ENCODE measurements around the gene TMEM165.
"Not testable (repeated sequence)": the region's sequence is repeated elsewhere in the genome, so short reads cannot be mapped to it uniquely, and the experiment has no call there.

Gene TMEM165

DNA sequence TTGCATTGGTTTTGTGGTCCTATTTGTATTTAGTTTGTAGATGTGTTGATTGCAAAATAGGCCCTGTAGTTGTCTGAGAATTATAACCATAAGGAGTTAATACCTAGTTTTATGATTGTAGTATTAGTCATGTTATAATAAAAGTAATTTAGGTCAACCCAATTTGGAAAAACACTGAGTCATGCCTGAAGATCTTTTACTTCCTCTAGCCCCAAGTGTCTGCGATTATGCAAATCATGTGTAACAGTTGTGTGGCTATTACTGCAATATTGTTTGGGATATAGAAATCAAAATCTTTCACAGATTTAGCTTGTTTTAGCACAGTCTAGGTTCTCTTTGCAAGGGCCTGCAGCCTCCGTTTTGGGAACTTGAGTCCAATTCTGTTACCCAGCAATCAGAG, 37.1 kb upstream of the TMEM165 start:
- in situ Hi-C loops (cut with MboI; ENCODE audit: low sequenced_read_pairs, unreplicated experiment): no loop called here
- TF ChIP-seq CTCF (IDR thresholded peaks at IDR 0.05; ENCODE audit: borderline replicate concordance, control extremely low read depth, extremely low read depth, insufficient read depth, missing control alignments): no peak
- peak; percentile 57 for DNase-seq (ENCODE audit: low spot score)

DNA sequence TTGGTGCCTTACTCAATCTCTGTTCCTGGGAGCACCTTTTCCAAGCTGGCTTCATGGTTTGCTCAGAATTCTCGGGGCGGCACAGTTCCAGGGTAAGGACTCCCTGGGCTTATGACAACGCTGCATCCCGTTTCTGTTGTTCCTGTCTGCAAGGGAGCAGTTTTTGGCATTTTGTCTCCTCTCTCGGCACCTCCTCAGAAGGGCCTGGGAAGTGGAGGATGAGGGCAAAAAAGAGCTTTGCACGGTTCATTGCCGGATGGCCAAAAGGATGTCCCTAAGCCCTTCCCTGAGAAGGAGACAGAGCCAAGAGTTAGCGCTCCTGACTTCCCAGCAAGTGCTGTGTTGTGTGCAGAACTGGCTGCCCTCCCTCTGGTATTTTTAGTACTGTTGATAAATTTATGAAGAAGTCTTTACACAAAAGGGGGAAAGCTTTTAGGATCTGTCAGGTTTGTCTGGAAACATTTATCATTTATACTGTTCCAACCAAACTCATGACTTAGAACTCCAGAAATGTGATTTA, 36.3 kb upstream of the TMEM165 start:
- in situ Hi-C loops (cut with MboI; ENCODE audit: low sequenced_read_pairs, unreplicated experiment): no loop called here
- no peak for TF ChIP-seq CTCF (IDR thresholded peaks at IDR 0.05; ENCODE audit: borderline replicate concordance, control extremely low read depth, extremely low read depth, insufficient read depth, missing control alignments)
- DNase-seq (ENCODE audit: low spot score): no peak

- DNase-seq (ENCODE audit: low spot score); in situ Hi-C loops (cut with MboI; ENCODE audit: low sequenced_read_pairs, unreplicated experiment): not testable (repeated sequence)
Measured at GRCh38 chr4:55362938-55363337, 32.8 kb upstream of the TMEM165 start.

DNA sequence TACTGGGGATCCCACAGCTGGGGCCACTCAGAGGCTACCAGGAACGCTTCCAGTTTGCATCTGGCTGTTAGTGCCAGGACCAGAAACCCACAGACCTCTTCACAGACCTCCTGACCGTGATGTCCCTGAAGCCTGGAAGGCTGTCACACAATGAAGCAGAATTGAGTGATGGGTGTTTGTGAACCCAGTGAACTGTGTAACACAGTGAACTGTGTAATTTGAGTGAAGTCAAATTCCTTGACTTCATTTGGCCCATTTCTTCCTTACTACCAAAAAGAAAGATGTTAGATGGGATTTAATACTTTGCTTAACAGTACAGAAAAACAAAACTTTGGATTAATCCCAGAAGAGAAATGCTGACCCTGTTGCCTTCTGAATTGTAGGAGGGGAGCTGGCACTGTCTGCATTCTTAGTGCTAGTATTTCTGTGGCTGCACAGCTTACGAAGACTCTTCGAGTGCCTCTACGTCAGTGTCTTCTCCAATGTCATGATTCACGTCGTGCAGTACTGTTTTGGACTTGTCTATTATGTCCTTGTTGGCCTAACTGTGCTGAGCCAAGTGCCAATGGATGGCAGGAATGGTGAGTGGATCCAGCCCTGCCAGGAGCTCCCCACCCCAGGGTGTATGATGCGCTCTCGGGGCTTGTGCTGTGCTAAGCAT, 31.9 kb upstream of the TMEM165 start:
- in situ Hi-C loops (cut with MboI; ENCODE audit: low sequenced_read_pairs, unreplicated experiment): no loop called here

GRCh38 chr4:55364691-55365344, 30.9 kb upstream of the TMEM165 start:
- DNase-seq (ENCODE audit: low spot score): no peak
- in situ Hi-C loops (cut with MboI; ENCODE audit: low sequenced_read_pairs, unreplicated experiment): no loop called here
- TF ChIP-seq CTCF (IDR thresholded peaks at IDR 0.05; ENCODE audit: borderline replicate concordance, control extremely low read depth, extremely low read depth, insufficient read depth, missing control alignments): no peak

More for the DNA sequence above, 31.9 kb upstream of the TMEM165 start:
- TF ChIP-seq CTCF (IDR thresholded peaks at IDR 0.05; ENCODE audit: borderline replicate concordance, control extremely low read depth, extremely low read depth, insufficient read depth, missing control alignments): no peak
- DNase-seq (ENCODE audit: low spot score): no peak

- no peak for TF ChIP-seq CTCF (IDR thresholded peaks at IDR 0.05; ENCODE audit: borderline replicate concordance, control extremely low read depth, extremely low read depth, insufficient read depth, missing control alignments)
- in situ Hi-C loops (cut with MboI; ENCODE audit: low sequenced_read_pairs, unreplicated experiment): no loop called here
Measured at GRCh38 chr4:55365345-55365728, 30.4 kb upstream of the TMEM165 start.

GRCh38 chr4:55366621-55367020, 29.1 kb upstream of the TMEM165 start:
- no peak for TF ChIP-seq CTCF (IDR thresholded peaks at IDR 0.05; ENCODE audit: borderline replicate concordance, control extremely low read depth, extremely low read depth, insufficient read depth, missing control alignments)
- no peak for DNase-seq (ENCODE audit: low spot score)
- in situ Hi-C loops (cut with MboI; ENCODE audit: low sequenced_read_pairs, unreplicated experiment): no loop called here

More at GRCh38 chr4:55365345-55365728, 30.4 kb upstream of the TMEM165 start:
- no peak for DNase-seq (ENCODE audit: low spot score)
